IMR-90 (cell line): ENCODE data around the gene TJAP1. TPM values are rescaled to one million over a fixed set of nuclear protein-coding genes. Genes with fewer than 3 reads are reported as not detected.
"Not testable (repeated sequence)": the region's sequence is repeated elsewhere in the genome, so short reads cannot be mapped to it uniquely, and the experiment has no call there.

Source experiments
- ATAC-seq: fragments of 200-7000 bp; cut with Tn5 transposase; 2 replicates; pipeline ENCODE4 v1.9.1; 2020; ENCODE audit warnings: low read depth, mild to moderate bottlenecking, moderate library complexity
- BruUV-seq: library from RNA; stranded (reverse); fragments of 400-500 nt; replicated peaks from 2 replicates; lab custom pipeline; 2021; lab: Mats Ljungman, UMichigan
- CTCF ChIA-PET: fragments of 300-600 bp; formaldehyde crosslinking; extraction: SDS; loops from one replicate; lab custom pipeline; 2021; ENCODE audit warnings: antibody characterized with exemption; lab: Yijun Ruan, JAX
- POLR2A ChIA-PET: fragments of 300-600 bp; sonication (Branson Sonifier 250); formaldehyde crosslinking; loops from one replicate; lab custom pipeline; 2022; ENCODE audit warnings: antibody characterized with exemption; ENCODE audit not compliant: unreplicated experiment; lab: Charles Lee
- DNase-seq: peaks from one replicate; pipeline ENCODE4 v3.0.0; 2013
- H2AFZ ChIP-seq: replicated peaks from 2 replicates; pipeline ENCODE3; 2013; ENCODE audit warnings: low read length, mild to moderate bottlenecking; ENCODE audit not compliant: poor library complexity
- H2AK5ac ChIP-seq: 2 replicates; pipeline ENCODE4 v1.6.1; 2013; ENCODE audit warnings: low read depth, low read length, inconsistent platforms
- H2AK9ac ChIP-seq: replicated peaks from 2 replicates; pipeline ENCODE3; 2013; ENCODE audit warnings: mild to moderate bottlenecking, low read depth, low read length, moderate library complexity; ENCODE audit not compliant: poor library complexity
- H2BK120ac ChIP-seq: 2 replicates; pipeline ENCODE4 v1.6.1; 2013; ENCODE audit warnings: low read depth, low read length, inconsistent platforms
- H2BK15ac ChIP-seq: 3 replicates; pipeline ENCODE4 v1.6.1; 2013; ENCODE audit warnings: low read depth, low read length, inconsistent platforms
- H2BK20ac ChIP-seq: 2 replicates; pipeline ENCODE4 v1.6.1; 2013; ENCODE audit warnings: low read depth, mild to moderate bottlenecking, inconsistent platforms, low read length, moderate library complexity
- H2BK5ac ChIP-seq: 2 replicates; pipeline ENCODE4 v1.6.1; 2013; ENCODE audit warnings: mild to moderate bottlenecking, low read depth, low read length, inconsistent platforms; ENCODE audit not compliant: poor library complexity, severe bottlenecking
- H3K14ac ChIP-seq: replicated peaks from 2 replicates; pipeline ENCODE4 v1.6.1; 2013; ENCODE audit warnings: low read depth, low read length, inconsistent platforms
- H3K18ac ChIP-seq: 2 replicates; pipeline ENCODE4 v1.6.1; 2013; ENCODE audit warnings: low read depth, low read length, control low read depth
- H3K23ac ChIP-seq: 2 replicates; pipeline ENCODE4 v1.6.1; 2013; ENCODE audit warnings: low read depth, low read length, inconsistent platforms
- H3K27ac ChIP-seq: 2 replicates; pipeline ENCODE4 v1.5.1; 2013; ENCODE audit warnings: mild to moderate bottlenecking, control low read depth, low read length; ENCODE audit not compliant: insufficient read depth
- H3K27me3 ChIP-seq: 2 replicates; pipeline ENCODE4 v1.6.1; 2013; ENCODE audit warnings: low read length; ENCODE audit not compliant: control insufficient read depth, insufficient read depth
- H3K36me3 ChIP-seq: 2 replicates; pipeline ENCODE4 v1.6.1; 2013; ENCODE audit warnings: low read length, mixed read lengths; ENCODE audit not compliant: control insufficient read depth, insufficient read depth
- H3K4ac ChIP-seq: 2 replicates; pipeline ENCODE4 v1.6.1; 2013; ENCODE audit warnings: low read depth, low read length, inconsistent platforms
- H3K4me1 ChIP-seq: 2 replicates; pipeline ENCODE4 v1.6.1; 2013; ENCODE audit warnings: low read length, mixed read lengths; ENCODE audit not compliant: control insufficient read depth, insufficient read depth
- H3K4me2 ChIP-seq: 2 replicates; pipeline ENCODE4 v1.6.1; 2013; ENCODE audit warnings: low read depth, mild to moderate bottlenecking, control low read depth, low read length, moderate library complexity
- H3K4me3 ChIP-seq: 2 replicates; pipeline ENCODE4 v1.5.1; 2013; ENCODE audit warnings: low read depth, mild to moderate bottlenecking, control low read depth, low read length, moderate library complexity; ENCODE audit not compliant: insufficient read depth
- H3K56ac ChIP-seq: 2 replicates; pipeline ENCODE4 v1.6.1; 2013; ENCODE audit warnings: low read length, inconsistent platforms; ENCODE audit not compliant: insufficient read depth; ENCODE audit errors: extremely low read depth
- H3K79me1 ChIP-seq, 2 experiments: 2 replicates each; pipeline ENCODE4 v1.6.1; 2013; ENCODE audit warnings: low read length in 2 of 2, inconsistent platforms in 1 of 2, low read depth in 1 of 2
- H3K9ac ChIP-seq: 2 replicates; pipeline ENCODE4 v1.6.1; 2013; ENCODE audit warnings: low read depth, low read length, control low read depth
- H3K9me1 ChIP-seq: 2 replicates; pipeline ENCODE4 v1.6.1; 2013; ENCODE audit warnings: low read length, inconsistent platforms; ENCODE audit not compliant: insufficient read depth
- H3K9me3 ChIP-seq: 2 replicates; pipeline ENCODE4 v1.6.1; 2013; ENCODE audit warnings: low read length; ENCODE audit not compliant: control insufficient read depth, insufficient read depth
- H4K20me1 ChIP-seq: 2 replicates; pipeline ENCODE4 v1.6.1; 2013; ENCODE audit warnings: low read length, inconsistent platforms; ENCODE audit not compliant: insufficient read depth
- H4K5ac ChIP-seq: 2 replicates; pipeline ENCODE4 v1.6.1; 2013; ENCODE audit warnings: mild to moderate bottlenecking, low read depth, low read length, control low read depth
- H4K8ac ChIP-seq, 2 experiments: 2 replicates each; pipeline ENCODE4 v1.6.1; 2013; ENCODE audit warnings: low read depth in 2 of 2, low read length in 2 of 2, control low read depth in 1 of 2, inconsistent platforms in 1 of 2
- H4K91ac ChIP-seq: 2 replicates; pipeline ENCODE4 v1.6.1; 2013; ENCODE audit warnings: low read depth, low read length, inconsistent platforms; ENCODE audit not compliant: insufficient read depth
- WGBS, 2 experiments: methylation state at CpG; one replicate each; pipeline versions ENCODE4 v1.1.5 to v1.1.7; 2013; ENCODE audit warnings: missing lambda C conversion rate in 2 of 2; ENCODE audit not compliant: insufficient read length in 1 of 2; ENCODE audit errors: extremely low coverage in 2 of 2; 5-methylcytosine and 5-hydroxymethylcytosine counted together
- dilution Hi-C: fragments of 300-500 bp; cut with HindIII; formaldehyde crosslinking; loops from one replicate; pipeline ENCODE4 v1.14.3; 2018; ENCODE audit warnings: low sequenced_read_pairs; ENCODE audit not compliant: unreplicated experiment
- in situ Hi-C: fragments of 300-500 bp; cut with MboI; formaldehyde crosslinking; loops from 3 replicates; pipeline ENCODE4 v1.14.3; 2019; ENCODE audit warnings: low sequenced_read_pairs, inconsistent platforms, mixed read lengths
- intact Hi-C: fragments of 100-400 bp; cut with micrococcal nuclease; formaldehyde crosslinking; loops from 2 replicates; pipeline ENCODE4 v1.10.0; 2022
- polyA plus RNA-seq, 3 experiments: library from polyadenylated mRNA; depleted of rRNA; stranded (reverse); fragments of >200 nt; gene quantifications; 2 replicates each; pipeline ENCODE4 v1.2.3, GENCODE V29; 2012; ENCODE audit warnings: low replicate concordance in 1 of 3
- total RNA-seq: library from RNA; depleted of rRNA; stranded (reverse); fragments of >200 nt; gene quantifications from 2 replicates; pipeline ENCODE4 v1.2.3, GENCODE V29; 2012

TJAP1 gene
- total and polyA plus RNA-seq, 2 of the 4 experiments (the other 2 are of a cell fraction), result 12.2 to 34.2 TPM

DNA sequence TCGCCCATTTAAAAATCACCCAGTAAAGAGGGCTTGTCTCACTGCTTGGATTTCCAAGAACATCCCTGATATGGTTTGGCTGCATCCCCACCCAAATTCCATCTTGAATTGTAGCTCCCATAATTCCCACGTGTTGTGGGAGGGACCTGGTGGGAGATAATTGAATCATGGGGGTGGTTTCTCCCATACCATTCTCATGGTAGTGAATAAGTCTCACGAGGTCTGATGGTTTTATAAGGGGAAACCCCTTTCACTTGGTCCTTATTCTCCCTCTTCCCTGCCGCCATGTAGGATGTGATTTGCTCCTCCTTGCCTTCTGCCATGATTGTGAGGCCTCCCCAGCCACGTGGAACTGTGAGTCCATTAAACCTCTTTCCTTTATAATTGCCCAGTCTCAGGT, 10.1 kb upstream of the TJAP1 start:
- H2BK15ac ChIP-seq, H3K23ac ChIP-seq, H3K14ac ChIP-seq, H4K8ac ChIP-seq, BruUV-seq, H2AK9ac ChIP-seq, H2AK5ac ChIP-seq, in situ Hi-C loops, CTCF ChIA-PET, H2BK20ac ChIP-seq, H2BK5ac ChIP-seq, H4K91ac ChIP-seq, H3K18ac ChIP-seq, H2AFZ ChIP-seq, H3K9me3 ChIP-seq, H4K20me1 ChIP-seq, H3K4ac ChIP-seq, H3K9ac ChIP-seq, H3K36me3 ChIP-seq, H3K4me3 ChIP-seq, H3K56ac ChIP-seq, H3K9me1 ChIP-seq, intact Hi-C loops, H2BK120ac ChIP-seq, dilution Hi-C loops, H3K27ac ChIP-seq, ATAC-seq, H3K4me2 ChIP-seq, POLR2A ChIA-PET, H3K4me1 ChIP-seq, H3K79me1 ChIP-seq, DNase-seq, H4K5ac ChIP-seq: not testable (repeated sequence)
- peaks cover 29% of the 10 kb centered on the region for H3K27me3 ChIP-seq
- 40% methylated on average over 1 of the region's 5 CpGs; no CpG with 5 or more reads in 1 of the 2 experiments for WGBS, 2 experiments
